ENCODE measurements around the gene HNRNPM. TPM values are rescaled to one million over a fixed set of nuclear protein-coding genes. Genes with fewer than 3 reads are reported as not detected.

Gene HNRNPM
- total and polyA plus RNA-seq, 2 experiments from 2014 or later, result 79.1 to 246 TPM

DNA sequence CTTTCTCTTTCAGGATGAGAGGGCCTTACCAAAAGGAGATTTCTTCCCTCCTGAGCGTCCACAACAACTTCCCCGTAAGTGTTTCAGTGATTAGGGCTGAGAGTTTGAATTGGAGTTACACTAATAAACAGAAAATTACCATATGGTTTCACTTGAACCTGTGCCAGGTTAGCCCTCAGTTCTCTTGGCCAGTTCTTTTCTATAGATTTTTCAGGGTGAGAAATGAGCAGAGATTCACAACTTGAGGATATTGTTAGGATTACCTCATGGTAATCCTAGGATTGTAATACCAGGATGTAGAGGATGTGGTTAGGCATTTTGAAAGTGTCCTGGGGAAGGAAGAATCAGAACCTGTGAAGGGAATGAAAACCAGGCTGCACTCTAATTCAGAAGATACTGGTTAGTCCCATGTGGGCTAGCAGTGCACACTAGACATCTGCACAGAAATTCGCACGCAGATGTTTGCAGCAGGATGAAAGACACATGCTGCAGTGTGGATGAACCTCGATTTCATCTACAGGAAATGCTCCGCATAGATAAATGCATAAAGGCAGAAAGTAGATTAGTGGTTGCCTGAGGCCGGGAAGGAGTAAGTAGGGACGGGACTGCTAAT, 24.1 kb downstream of the HNRNPM start:
- no peaks in the 10 kb centered on the region for H3K9me3 ChIP-seq (ENCODE audit: low read depth)
- H3K27me3 ChIP-seq, result no peaks in the 10 kb centered on the region
- no peak overlapping the region for H3K4me3 ChIP-seq
- peak in 1 of 2 donors; percentile 38 for DNase-seq (ENCODE audit: low read depth in 1 of 2, low spot score in 1 of 2)
- H3K36me3 ChIP-seq, result peaks cover 76% of the 10 kb centered on the region
- H3K4me1 ChIP-seq (ENCODE audit: low read depth), result no peaks in the 10 kb centered on the region
- H3K27ac ChIP-seq, result no peak overlapping the region
- TF ChIP-seq, protein P1, sequence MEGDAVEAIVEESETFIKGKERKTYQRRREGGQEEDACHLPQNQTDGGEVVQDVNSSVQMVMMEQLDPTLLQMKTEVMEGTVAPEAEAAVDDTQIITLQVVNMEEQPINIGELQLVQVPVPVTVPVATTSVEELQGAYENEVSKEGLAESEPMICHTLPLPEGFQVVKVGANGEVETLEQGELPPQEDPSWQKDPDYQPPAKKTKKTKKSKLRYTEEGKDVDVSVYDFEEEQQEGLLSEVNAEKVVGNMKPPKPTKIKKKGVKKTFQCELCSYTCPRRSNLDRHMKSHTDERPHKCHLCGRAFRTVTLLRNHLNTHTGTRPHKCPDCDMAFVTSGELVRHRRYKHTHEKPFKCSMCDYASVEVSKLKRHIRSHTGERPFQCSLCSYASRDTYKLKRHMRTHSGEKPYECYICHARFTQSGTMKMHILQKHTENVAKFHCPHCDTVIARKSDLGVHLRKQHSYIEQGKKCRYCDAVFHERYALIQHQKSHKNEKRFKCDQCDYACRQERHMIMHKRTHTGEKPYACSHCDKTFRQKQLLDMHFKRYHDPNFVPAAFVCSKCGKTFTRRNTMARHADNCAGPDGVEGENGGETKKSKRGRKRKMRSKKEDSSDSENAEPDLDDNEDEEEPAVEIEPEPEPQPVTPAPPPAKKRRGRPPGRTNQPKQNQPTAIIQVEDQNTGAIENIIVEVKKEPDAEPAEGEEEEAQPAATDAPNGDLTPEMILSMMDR (IDR thresholded peaks at IDR 0.05; ENCODE audit: low read depth, low read length), result no peak

DNA sequence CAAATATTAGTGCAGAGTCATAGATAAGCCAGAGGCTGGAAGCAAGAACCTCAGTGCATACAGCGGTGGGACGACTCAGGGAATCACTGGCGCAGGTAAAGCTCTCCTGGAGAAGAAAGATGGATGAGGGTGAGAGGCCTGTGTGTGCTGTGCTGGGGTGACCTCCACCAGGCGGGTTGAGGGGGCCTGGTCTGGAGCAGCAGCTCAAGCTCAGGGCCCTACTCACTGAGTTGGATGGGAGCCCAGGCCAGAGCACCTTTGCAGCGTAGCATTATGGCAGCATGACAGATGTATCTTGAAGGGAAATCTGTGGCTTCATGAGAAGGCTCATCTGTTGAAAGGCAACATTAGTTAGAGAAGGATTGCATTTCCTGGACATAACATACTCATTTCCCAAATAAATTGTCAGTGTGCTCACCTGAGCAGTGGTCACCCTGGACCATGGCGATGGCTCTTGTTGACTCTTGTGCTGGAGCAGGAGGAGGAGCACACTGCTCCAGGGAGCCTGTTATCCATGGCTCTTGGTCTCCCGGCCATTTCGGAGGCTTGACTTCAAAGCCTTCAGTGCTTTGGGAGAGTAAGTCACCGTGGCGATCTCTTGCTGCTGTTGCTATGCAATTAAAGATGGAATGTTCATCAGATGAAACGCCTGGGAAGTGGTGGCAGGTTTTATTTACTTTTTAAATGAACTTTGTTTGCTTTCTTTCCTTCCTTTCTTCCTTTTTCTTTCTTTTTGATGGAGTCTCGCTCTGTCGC, 25.0 kb downstream of the HNRNPM start:
- no peak for DNase-seq (ENCODE audit: low read depth in 1 of 2, low spot score in 1 of 2)
- Histone ChIP-seq H3K4me1 (ENCODE audit: low read depth) (no peaks in the 10 kb centered on the region), H3K27ac (no peak overlapping the region), H3K9me3 (ENCODE audit: low read depth) (no peaks in the 10 kb centered on the region), H3K27me3 (no peaks in the 10 kb centered on the region), H3K36me3 (peaks cover 74% of the 10 kb centered on the region), H3K4me3 (no peak overlapping the region)
- TF ChIP-seq, protein P1 (IDR thresholded peaks at IDR 0.05; ENCODE audit: low read depth, low read length), result no peak

DNA sequence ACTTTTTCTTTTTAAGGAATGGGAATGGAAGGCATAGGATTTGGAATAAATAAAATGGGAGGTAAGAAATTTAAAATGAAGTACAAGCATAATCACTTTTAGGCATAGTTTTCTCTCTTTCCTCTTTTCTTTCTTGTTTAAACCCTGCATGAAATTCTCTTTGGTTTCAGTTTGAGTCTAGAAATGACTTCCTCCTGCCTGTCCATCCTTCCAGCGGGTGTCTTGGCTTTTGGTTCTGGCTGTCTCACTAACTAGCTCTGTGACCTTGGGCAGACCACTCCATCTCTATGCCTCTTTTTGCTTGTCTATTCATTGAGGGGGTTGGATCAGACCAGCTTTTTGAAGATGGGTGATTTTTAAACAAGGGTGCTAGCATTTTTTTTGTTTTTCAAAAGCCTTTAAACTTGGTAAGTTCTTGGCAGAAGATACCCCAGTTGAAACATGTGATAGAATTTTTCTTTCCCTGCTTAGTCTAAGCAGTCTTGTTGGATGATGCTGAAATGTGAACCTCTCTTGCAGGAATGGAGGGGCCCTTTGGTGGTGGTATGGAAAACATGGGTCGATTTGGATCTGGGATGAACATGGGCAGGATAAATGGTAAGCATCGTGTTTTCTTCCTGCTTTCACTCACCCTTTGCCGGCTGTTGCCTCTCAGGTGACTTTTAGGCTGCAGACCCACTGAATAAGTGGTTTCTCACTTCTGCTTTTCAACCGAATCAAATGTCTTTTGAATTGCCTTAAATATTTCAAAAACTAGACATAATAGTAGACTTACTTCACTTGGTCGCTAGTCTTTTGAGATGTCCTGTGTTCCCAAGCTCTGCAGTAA, 29.1 kb downstream of the HNRNPM start:
- H3K4me3 ChIP-seq, result no peak overlapping the region
- H3K36me3 ChIP-seq, result peaks cover 55% of the 10 kb centered on the region
- H3K9me3 ChIP-seq (ENCODE audit: low read depth), result no peaks in the 10 kb centered on the region
- H3K27ac ChIP-seq, result no peak overlapping the region
- no peaks in the 10 kb centered on the region for H3K27me3 ChIP-seq
- no peak for DNase-seq (ENCODE audit: low read depth in 1 of 2, low spot score in 1 of 2)
- no peaks in the 10 kb centered on the region for H3K4me1 ChIP-seq (ENCODE audit: low read depth)
- TF ChIP-seq, protein P1 (IDR thresholded peaks at IDR 0.05; ENCODE audit: low read depth, low read length), result no peak

DNA sequence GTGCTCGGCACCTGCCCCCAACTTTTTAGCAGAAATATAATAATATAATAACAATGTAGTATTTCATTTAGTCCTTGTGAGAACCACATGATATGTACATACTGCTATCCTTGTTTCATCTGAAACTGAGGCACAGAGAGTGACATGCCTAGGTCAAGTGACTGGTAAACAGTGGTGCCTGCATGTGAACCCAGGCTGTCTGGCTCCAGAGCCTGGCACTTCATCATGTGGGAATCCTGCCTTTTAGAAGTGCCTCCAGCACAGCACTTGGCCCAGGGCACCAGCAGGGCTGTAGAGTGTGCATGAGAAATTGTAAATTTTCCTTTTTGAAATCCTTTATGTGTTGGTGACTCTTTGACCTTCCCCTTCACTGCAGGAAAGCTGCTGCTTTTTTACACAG, 30.2 kb downstream of the HNRNPM start:
- TF ChIP-seq, protein P1 (IDR thresholded peaks at IDR 0.05; ENCODE audit: low read depth, low read length), result no peak
- Histone ChIP-seq H3K4me1 (ENCODE audit: low read depth) (no peaks in the 10 kb centered on the region), H3K27me3 (no peaks in the 10 kb centered on the region), H3K36me3 (peaks cover 46% of the 10 kb centered on the region), H3K9me3 (ENCODE audit: low read depth) (no peaks in the 10 kb centered on the region), H3K4me3 (no peak overlapping the region), H3K27ac (peak overlapping the region; percentile 48)
- DNase-seq (ENCODE audit: low read depth in 1 of 2, low spot score in 1 of 2), result no peak

DNA sequence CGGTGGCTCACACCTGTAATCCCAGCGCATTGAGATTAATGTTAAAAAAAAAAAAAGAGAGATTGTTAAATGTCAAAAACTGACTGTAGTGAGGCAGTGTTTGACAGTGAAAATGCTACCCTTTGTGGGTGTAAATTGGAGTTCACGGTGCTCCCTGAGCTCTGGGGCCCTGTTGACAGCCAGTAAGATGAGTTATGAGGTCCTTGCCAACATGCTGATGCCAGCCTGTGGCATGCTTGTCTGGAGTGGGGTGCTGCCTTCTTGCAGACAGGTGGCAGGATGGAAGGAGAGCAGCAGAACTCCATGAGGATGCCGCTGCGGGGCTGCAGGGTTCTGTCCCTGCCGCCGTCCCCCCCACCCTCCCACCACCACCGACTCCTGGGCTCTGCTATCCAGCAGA, 31.7 kb downstream of the HNRNPM start:
- Histone ChIP-seq H3K27ac (no peak overlapping the region), H3K9me3 (ENCODE audit: low read depth) (no peaks in the 10 kb centered on the region), H3K4me3 (no peak overlapping the region), H3K4me1 (ENCODE audit: low read depth) (no peaks in the 10 kb centered on the region), H3K36me3 (peaks cover 43% of the 10 kb centered on the region), H3K27me3 (no peaks in the 10 kb centered on the region)
- no peak for DNase-seq (ENCODE audit: low read depth in 1 of 2, low spot score in 1 of 2)
- TF ChIP-seq, protein P1 (IDR thresholded peaks at IDR 0.05; ENCODE audit: low read depth, low read length), result no peak
